Chondrocyte (in vitro differentiated cells): ENCODE measurements around the gene GPR156. TPM values are rescaled to one million over a fixed set of nuclear protein-coding genes. Genes with fewer than 3 reads are reported as not detected.

Experiments
- DNase-seq: peaks from one replicate; pipeline ENCODE4 v3.0.0; 2021; ENCODE audit warnings: mixed read lengths, low spot score
- H3K27ac Mint-ChIP-seq: one replicate; pipeline ENCODE4 v1.8.0; 2021; ENCODE audit warnings: mild to moderate bottlenecking, moderate library complexity, mixed read lengths; ENCODE audit not compliant: unreplicated experiment
- H3K27me3 Mint-ChIP-seq: 2 replicates; pipeline ENCODE4 v1.8.0; 2021; ENCODE audit warnings: low read depth, mixed read lengths
- H3K36me3 Mint-ChIP-seq: 2 replicates; pipeline ENCODE4 v1.8.0; 2021; ENCODE audit warnings: low read depth, mixed read lengths
- H3K4me1 Mint-ChIP-seq: 2 replicates; pipeline ENCODE4 v1.8.0; 2021; ENCODE audit warnings: low read depth, mild to moderate bottlenecking, mixed read lengths
- H3K4me3 Mint-ChIP-seq: one replicate; pipeline ENCODE4 v1.8.0; 2021; ENCODE audit warnings: mild to moderate bottlenecking, moderate library complexity, mixed read lengths; ENCODE audit not compliant: unreplicated experiment
- H3K9me3 Mint-ChIP-seq: 2 replicates; pipeline ENCODE4 v1.8.0; 2021; ENCODE audit warnings: low read depth, mixed read lengths
- CTCF ChIP-seq: fragments of 200-600 bp; sonication (generic); IDR thresholded peaks from 2 replicates; pipeline ENCODE4 v1.5.0; 2021; ENCODE audit warnings: antibody characterized with exemption, mild to moderate bottlenecking, moderate library complexity
- total RNA-seq: library from RNA; stranded (reverse); gene quantifications from 3 replicates; pipeline ENCODE4 v1.2.1, GENCODE V29; 2021

Gene GPR156
- total RNA-seq, 1 donor from 2014 or later = 1.7 TPM

GRCh38 chr3:120311863-120312794, 27.1 kb upstream of the GPR156 start:
- no peaks in the 10 kb centered on the region for H3K4me1 Mint-ChIP-seq
- peaks cover 15% of the 10 kb centered on the region for H3K36me3 Mint-ChIP-seq
- peak; percentile 76 for DNase-seq
- no peaks in the 10 kb centered on the region for H3K27me3 Mint-ChIP-seq
- TF ChIP-seq CTCF = no peak
- peaks cover 17% of the 10 kb centered on the region for H3K9me3 Mint-ChIP-seq
- no peak overlapping the region for H3K27ac Mint-ChIP-seq
- H3K4me3 Mint-ChIP-seq = no peak overlapping the region

GRCh38 chr3:120306519-120307455, 21.8 kb upstream of the GPR156 start:
- H3K36me3 Mint-ChIP-seq = no peaks in the 10 kb centered on the region
- no peak for TF ChIP-seq CTCF
- H3K27ac Mint-ChIP-seq = no peak overlapping the region
- no peaks in the 10 kb centered on the region for H3K27me3 Mint-ChIP-seq
- H3K4me1 Mint-ChIP-seq = no peaks in the 10 kb centered on the region
- DNase-seq = no peak
- no peak overlapping the region for H3K4me3 Mint-ChIP-seq
- no peaks in the 10 kb centered on the region for H3K9me3 Mint-ChIP-seq

- Mint-ChIP-seq H3K4me3 (no peak overlapping the region), H3K27ac (no peak overlapping the region), H3K9me3 (no peaks in the 10 kb centered on the region)
Measured at GRCh38 chr3:120304616-120305015, 19.6 kb upstream of the GPR156 start.

GRCh38 chr3:120302361-120302760, 17.3 kb upstream of the GPR156 start:
- Mint-ChIP-seq H3K9me3 (no peaks in the 10 kb centered on the region), H3K4me3 (no peak overlapping the region), H3K27ac (no peak overlapping the region), H3K36me3 (no peaks in the 10 kb centered on the region), H3K27me3 (no peaks in the 10 kb centered on the region), H3K4me1 (peaks cover 3% of the 10 kb centered on the region)
- no peak for DNase-seq
- no peak for TF ChIP-seq CTCF

More at GRCh38 chr3:120304616-120305015, 19.6 kb upstream of the GPR156 start:
- H3K36me3 Mint-ChIP-seq = no peaks in the 10 kb centered on the region
- H3K4me1 Mint-ChIP-seq = peaks cover 3% of the 10 kb centered on the region
- TF ChIP-seq CTCF = no peak
- no peaks in the 10 kb centered on the region for H3K27me3 Mint-ChIP-seq
- DNase-seq = no peak

- DNase-seq = no peak
- Mint-ChIP-seq H3K4me3 (no peak overlapping the region), H3K9me3 (no peaks in the 10 kb centered on the region), H3K36me3 (no peaks in the 10 kb centered on the region), H3K27ac (no peak overlapping the region), H3K4me1 (peaks cover 3% of the 10 kb centered on the region), H3K27me3 (no peaks in the 10 kb centered on the region)
- no peak for TF ChIP-seq CTCF
Measured at GRCh38 chr3:120300971-120301370, 15.9 kb upstream of the GPR156 start.
